Endothelial cell of umbilical vein (primary cell): ENCODE results near the gene TUBG2.
"Not testable (repeated sequence)": the region's sequence is repeated elsewhere in the genome, so short reads cannot be mapped to it uniquely, and the experiment has no call there.

ENCODE experiments used
- EZH2 ChIP-seq: IDR thresholded peaks from 2 replicates; pipeline ENCODE4 v1.6.1; 2012; ENCODE audit warnings: borderline replicate concordance, low read depth, mild to moderate bottlenecking, moderate library complexity, low read length, inconsistent platforms; ENCODE audit not compliant: severe bottlenecking
- GATA2 ChIP-seq: IDR thresholded peaks from 2 replicates; pipeline ENCODE4 v1.7.0; 2011; ENCODE audit warnings: low read depth, mild to moderate bottlenecking, moderate library complexity, mixed read lengths, low read length; ENCODE audit not compliant: insufficient read length, insufficient read depth
- JUN ChIP-seq: IDR thresholded peaks from 2 replicates; pipeline ENCODE4 v1.6.1; 2011; ENCODE audit warnings: borderline replicate concordance, low read depth; ENCODE audit not compliant: insufficient read length, insufficient read depth
- MYC ChIP-seq: IDR thresholded peaks from one replicate; pipeline ENCODE4 v1.6.1; 2011; ENCODE audit warnings: mild to moderate bottlenecking, low read depth, low read length
- POLR2AphosphoS5 ChIP-seq: IDR thresholded peaks from 2 replicates; pipeline ENCODE4 v1.6.1; 2012; ENCODE audit warnings: low read depth, mild to moderate bottlenecking, control low read depth, low read length, moderate library complexity; ENCODE audit not compliant: insufficient read depth
- TF ChIP-seq, protein P1 (sequence below), 2 donors: IDR thresholded peaks; 1 replicate in 1 of 2; 2 replicates in 1 of 2; pipeline ENCODE4 v1.5.1; 2011; ENCODE audit warnings: low read length in 2 of 2, mild to moderate bottlenecking in 2 of 2, moderate library complexity in 2 of 2, control low read depth in 1 of 2, inconsistent platforms in 1 of 2, low read depth in 1 of 2; ENCODE audit not compliant: insufficient read depth in 1 of 2; ENCODE audit errors: extremely low read depth in 1 of 2
- TF ChIP-seq, protein P2 (sequence below): IDR thresholded peaks from 2 replicates; pipeline ENCODE4 v1.6.1; 2011; ENCODE audit not compliant: insufficient read depth, insufficient read length

DNA sequence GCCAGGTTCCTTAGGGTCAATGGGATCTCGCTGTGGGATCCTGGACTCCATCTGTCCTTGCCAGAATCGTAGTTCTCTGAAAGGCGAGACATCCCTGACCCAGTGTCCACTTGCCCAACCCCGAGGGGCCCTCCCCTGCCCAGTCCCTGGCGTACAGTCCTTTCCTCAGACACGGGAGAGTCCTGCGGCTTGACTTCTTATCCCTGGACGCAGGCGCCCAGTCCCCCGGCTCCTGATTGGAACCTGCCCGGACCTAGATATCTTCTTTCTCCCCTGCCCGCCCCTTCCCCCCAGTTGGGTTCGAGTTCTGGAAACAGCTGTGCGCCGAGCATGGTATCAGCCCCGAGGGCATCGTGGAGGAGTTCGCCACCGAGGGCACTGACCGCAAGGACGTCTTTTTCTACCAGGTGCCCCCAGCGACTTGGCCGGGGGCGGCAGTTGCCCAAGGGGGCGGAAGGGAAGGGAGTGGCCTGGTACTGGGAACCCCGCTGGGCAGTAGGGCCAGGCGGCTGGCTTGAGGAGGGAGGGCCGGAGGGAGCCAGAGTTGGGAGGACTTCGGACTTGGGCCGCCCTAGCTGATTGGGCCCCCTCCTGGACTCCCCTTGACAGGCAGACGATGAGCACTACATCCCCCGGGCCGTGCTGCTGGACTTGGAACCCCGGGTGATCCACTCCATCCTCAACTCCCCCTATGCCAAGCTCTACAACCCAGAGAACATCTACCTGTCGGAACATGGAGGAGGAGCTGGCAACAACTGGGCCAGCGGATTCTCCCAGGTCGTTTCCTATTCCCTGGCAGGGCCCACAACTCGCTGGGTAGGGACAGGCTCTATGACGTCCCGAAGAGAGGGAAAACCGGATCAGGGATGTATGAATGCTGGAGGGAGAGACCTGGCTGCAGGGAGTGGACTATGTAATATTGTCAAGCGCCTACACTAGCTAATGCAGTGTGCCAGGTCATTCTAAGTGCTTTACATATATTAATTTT lies 49.0 kb upstream of the TUBG2 start:
- TF ChIP-seq POLR2AphosphoS5, JUN, GATA2, EZH2, MYC: not testable (repeated sequence)
- TF ChIP-seq, protein P1, sequence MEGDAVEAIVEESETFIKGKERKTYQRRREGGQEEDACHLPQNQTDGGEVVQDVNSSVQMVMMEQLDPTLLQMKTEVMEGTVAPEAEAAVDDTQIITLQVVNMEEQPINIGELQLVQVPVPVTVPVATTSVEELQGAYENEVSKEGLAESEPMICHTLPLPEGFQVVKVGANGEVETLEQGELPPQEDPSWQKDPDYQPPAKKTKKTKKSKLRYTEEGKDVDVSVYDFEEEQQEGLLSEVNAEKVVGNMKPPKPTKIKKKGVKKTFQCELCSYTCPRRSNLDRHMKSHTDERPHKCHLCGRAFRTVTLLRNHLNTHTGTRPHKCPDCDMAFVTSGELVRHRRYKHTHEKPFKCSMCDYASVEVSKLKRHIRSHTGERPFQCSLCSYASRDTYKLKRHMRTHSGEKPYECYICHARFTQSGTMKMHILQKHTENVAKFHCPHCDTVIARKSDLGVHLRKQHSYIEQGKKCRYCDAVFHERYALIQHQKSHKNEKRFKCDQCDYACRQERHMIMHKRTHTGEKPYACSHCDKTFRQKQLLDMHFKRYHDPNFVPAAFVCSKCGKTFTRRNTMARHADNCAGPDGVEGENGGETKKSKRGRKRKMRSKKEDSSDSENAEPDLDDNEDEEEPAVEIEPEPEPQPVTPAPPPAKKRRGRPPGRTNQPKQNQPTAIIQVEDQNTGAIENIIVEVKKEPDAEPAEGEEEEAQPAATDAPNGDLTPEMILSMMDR (IDR thresholded peaks at IDR 0.05; ENCODE audit: extremely low read depth in 1 of 2, insufficient read depth in 1 of 2, low read depth in 1 of 2, low read length in 2 of 2) = not testable (repeated sequence)
- TF ChIP-seq, protein P2, sequence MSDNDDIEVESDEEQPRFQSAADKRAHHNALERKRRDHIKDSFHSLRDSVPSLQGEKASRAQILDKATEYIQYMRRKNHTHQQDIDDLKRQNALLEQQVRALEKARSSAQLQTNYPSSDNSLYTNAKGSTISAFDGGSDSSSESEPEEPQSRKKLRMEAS = not testable (repeated sequence)
